Stimulated activated CD8-positive, alpha-beta memory T cell treated with anti-CD3 and anti-CD28 coated beads, Interleukin-7, amount 100 ng/mL, for 24 hours (primary cell): ENCODE data around the gene NCAPH2.

ENCODE experiments used
- DNase-seq: peaks from one replicate; pipeline ENCODE4 v3.0.0-alpha.2; 2020; ENCODE audit warnings: low read depth

The NCAPH2 gene

DNA sequence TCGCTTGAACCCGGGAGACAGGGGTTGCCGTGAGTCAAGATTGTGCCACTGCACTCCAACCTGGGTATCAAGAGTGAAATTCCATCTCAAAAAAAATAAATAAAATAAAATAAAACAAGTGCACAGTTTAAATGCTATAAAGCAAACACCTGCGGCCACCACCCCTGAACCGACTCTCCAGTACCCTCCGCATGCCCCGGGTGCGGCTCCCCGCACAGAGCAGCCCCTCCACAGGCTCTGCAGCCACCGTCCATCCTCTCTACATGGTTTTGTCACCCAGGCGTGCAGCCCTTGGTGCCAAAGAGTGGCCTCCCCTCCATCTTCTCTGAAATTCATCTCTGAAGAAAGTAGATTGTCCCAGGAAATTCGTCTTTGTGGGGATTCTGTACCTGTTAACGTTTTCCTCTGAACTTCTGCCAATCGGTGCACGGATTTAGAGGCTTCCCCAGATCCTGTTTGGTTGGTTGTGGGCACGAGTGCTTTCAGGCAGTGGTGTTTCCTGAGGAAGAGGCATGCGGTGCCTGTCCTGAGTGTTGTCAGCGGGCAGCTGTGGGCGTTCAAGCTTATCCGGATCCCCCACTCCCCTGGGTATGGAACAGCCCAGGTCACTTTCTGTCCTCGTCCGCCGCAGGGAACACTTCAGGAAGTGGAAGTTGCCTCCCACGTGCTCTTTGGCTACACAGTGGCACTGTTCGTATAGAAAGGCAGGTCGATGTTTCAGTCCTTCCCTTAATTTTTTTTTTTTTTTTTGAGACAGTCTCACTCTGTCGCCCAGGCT, 17.3 kb upstream of the NCAPH2 start:
- DNase-seq, result no peak

DNA sequence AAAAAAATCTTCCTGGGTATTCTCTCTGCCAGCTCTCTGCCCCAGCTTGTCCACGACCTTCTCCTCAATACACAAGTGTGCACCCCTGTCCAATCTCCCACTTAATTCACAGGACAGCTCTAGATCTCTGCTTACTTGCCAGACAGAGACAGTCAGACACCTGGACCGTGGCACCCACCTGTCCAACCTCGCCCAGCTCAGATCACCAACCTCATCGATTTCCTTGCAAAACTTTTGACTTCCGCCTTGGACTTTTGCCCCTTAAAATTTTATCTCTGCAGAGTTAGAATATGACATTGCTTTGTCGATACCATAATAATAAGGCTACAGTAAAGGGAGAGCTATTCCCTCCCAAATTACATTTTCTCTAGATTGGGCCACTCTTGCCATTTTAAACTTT, 10.9 kb upstream of the NCAPH2 start:
- no peak for DNase-seq

DNA sequence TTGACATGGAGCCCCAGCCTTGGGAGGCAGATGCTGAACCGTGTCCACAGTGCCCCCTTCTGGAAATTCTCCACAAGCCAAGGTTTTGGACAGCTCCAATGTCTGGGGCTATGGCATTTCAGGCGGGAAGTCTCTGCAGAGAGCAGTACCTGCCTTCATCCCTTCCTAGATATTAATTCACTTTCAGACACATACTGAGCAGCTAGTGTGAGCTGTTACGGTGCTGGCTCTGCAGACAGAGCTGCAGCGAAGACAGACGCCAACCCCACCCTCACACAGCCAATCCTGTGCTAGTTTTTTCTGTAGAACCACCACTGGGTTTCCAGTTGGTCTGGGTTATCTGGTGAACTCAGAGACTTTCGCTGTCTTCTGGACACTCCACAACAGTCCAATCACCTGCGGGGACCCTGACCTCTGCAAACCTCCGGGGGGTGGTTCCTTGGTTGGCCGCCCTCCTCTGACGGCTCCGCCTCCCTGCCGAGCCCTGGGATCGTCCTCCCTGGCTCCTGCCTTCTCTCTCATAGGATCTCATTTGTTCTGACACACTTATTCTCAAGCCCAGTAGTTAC, 9.6 kb upstream of the NCAPH2 start:
- DNase-seq, result peak; percentile 39

DNA sequence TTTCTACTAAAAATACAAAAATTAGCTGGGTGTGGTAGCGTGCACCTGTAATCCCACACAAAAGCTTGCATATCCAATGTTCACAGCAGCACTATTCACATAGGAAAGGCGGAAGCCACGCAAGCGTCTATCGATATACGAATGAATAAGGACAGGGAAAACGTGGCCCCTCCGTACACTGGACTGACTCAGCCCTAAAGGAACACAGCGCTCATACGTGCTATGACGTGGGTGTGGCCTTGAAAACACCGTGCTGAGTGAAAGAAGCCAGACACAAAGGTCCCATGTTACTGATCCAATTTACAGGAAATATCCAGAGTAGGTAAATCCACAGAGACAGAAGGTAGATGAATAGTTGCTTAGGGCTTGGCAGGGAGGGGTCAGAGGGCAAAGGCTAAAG, 7.6 kb upstream of the NCAPH2 start:
- DNase-seq, result no peak

GRCh38 chr22:50502096-50502495, 5.9 kb upstream of the NCAPH2 start:
- no peak for DNase-seq

DNA sequence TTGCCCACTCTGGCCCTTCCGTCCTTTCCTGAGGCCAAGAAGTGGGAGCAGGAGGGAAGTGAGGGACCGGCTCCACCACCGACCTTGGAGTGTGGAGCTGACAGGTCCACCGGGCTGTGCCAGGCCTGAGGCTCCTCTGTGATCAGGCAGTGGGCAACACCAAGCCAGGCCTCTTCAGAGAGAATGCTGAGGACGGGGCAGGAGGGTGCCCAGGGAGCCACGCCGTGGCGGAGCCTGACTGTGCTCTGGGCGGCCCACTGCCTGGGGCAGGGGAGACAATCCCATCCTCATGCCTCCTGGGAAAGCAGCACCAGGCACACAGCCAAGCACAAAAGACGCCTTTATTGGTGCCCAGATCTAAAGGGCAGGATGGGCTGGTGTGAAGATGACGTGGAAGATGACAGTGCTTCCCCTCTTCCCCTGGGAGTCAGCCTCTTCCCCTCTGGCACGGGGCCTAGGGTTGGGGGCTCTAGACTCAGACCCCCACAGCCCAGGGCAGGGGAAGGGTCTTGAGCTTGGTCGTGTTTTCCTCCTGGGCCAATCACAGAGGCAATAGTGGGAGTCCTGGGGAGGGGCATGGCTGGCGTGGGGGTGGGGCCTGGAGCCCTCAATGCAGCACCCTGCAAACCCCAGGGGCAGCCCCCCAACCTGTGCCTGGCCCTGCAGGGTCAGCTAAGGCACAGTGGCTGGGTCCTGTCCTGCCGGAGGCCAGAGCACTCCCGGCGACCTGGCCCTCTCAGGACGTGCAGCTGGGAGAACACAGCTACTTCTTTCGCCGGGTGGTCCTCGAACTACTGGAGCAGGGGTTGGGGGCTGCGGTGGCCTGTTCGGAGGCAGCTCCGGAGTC, 5.2 kb upstream of the NCAPH2 start:
- DNase-seq, result no peak

DNA sequence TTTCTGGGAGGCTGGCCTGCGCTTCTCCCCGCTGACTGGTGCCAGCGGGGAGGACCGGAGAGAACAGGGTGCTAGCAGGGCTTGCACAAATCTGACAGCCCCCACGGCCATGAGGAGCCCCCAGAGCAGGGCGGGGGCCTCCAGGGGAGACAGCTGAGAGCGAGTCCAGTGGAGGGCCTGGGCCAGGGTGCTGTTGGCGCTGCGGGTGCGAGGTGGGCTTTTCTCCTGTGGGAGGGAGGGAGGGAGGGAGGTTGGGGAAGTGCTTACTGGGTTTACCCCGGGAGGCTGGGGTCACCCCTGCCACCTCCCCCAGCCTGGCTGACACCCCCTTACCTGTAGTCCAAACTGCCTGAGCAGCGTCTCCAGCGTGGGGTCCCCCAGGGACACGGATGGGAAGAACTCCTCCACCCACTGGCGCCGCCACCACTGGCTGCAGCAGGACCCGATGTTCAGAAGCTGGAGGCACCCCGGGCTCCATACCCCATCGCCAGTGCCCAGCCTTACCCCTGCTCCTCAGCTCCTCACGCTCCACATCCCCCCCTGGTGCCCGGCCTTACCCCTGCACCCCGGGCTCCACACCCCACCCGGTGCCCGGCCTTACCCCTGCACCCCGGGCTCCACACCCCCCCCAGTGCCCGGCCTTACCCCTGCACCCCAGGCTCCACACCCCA, 4.4 kb upstream of the NCAPH2 start:
- DNase-seq, result no peak

GRCh38 chr22:50504369-50505211, 3.4 kb upstream of the NCAPH2 start:
- no peak for DNase-seq

GRCh38 chr22:50505276-50505775, 2.7 kb upstream of the NCAPH2 start:
- DNase-seq, result no peak

- DNase-seq, result no peak
Observed at GRCh38 chr22:50505776-50506610, 2.0 kb upstream of the NCAPH2 start.

- DNase-seq, result no peak
Observed at GRCh38 chr22:50506611-50507420, 1.2 kb upstream of the NCAPH2 start.

- peak; percentile 87 for DNase-seq
Observed at GRCh38 chr22:50507421-50507990, 518 bp upstream of the NCAPH2 start, which contains the start of gene LMF2. TSS of gene LMF2 (minus strand) at chr22:50507702. CDS start at chr22:50507675, 27 bp downstream.

DNA sequence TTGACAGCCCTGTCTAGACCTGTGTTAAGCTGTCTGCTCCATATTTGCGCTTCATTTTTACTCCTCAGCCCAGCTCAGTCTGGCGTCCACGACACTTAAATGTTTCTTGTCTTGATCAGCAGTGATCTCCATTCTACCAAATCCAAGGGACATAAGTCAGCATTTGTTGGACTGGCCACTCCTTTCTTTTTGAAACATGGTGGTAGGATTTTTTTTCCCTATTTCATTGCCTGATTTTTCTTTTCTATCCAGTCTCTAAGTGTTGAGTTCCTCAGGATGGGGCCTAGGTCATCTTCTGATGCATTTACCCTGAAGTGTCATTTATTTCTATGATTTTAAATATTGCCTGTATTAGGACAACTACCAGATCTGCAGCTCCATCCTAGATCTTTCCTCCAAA, 873 bp downstream of the NCAPH2 start:
- no peak for DNase-seq

- no peak for DNase-seq
Observed at GRCh38 chr22:50513175-50513574, 5.2 kb downstream of the NCAPH2 start.

- no peak for DNase-seq
Observed at GRCh38 chr22:50516068-50516467, 8.0 kb downstream of the NCAPH2 start.

GRCh38 chr22:50516891-50517290, 8.9 kb downstream of the NCAPH2 start:
- no peak for DNase-seq

DNA sequence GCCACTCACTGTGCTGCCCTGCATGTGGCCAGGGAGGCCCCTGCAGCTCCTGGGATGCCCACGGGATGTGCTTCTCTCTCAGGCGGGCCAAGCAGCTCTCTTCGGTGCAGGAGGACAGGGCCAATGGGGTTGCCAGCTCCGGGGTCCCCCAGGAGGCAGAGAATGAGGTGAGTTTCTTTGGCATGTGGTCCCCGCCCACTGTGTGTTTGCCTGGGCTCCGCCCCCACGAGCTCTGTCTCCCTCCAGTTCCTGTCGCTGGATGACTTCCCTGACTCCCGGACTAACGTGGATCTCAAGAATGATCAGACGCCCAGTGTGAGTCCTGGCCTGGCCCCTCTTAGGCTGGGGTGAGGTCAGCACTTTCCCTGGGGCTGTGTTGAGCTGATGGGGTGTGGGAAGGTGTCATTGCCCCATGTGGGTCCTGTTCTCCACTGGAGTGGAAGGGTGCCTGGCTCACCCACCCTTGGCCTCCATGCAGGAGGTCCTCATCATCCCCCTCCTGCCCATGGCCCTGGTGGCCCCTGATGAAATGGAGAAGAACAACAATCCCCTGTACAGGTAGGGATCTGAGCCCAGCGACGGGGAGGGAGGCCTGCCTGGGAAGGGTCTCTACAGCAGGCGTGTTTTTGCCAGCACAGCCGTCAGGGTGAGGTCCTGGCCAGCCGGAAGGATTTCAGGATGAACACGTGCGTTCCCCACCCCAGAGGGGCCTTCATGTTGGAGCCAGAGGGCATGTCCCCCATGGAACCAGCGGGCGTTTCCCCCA, 9.7 kb downstream of the NCAPH2 start:
- no peak for DNase-seq

GRCh38 chr22:50518606-50519005, 10.6 kb downstream of the NCAPH2 start:
- no peak for DNase-seq
